Calu3 (cell line): ENCODE data around the gene UNC13B. TPM values are rescaled to one million over a fixed set of nuclear protein-coding genes. Genes with fewer than 3 reads are reported as not detected.

ENCODE experiments used
- BruUV-seq: library from RNA; stranded (reverse); fragments of 400-500 nt; replicated peaks from 2 replicates; lab custom pipeline; 2021; lab: Mats Ljungman, UMichigan
- CTCF ChIA-PET: fragments of 300-600 bp; sonication (Branson Sonifier 250); formaldehyde crosslinking; loops from one replicate; lab custom pipeline; 2022; ENCODE audit warnings: antibody characterized with exemption; lab: Charles Lee
- DNase-seq: peaks from one replicate; pipeline ENCODE4 v3.0.0; 2022
- H3K27ac Mint-ChIP-seq: one replicate; pipeline ENCODE4 v1.8.0; 2022; ENCODE audit warnings: mixed read lengths; ENCODE audit not compliant: unreplicated experiment
- H3K27me3 Mint-ChIP-seq: one replicate; pipeline ENCODE4 v1.8.0; 2022; ENCODE audit warnings: mixed read lengths; ENCODE audit not compliant: unreplicated experiment
- H3K36me3 Mint-ChIP-seq: one replicate; pipeline ENCODE4 v1.8.0; 2022; ENCODE audit warnings: mild to moderate bottlenecking, moderate library complexity, mixed read lengths; ENCODE audit not compliant: insufficient read depth, unreplicated experiment
- H3K4me1 Mint-ChIP-seq: one replicate; pipeline ENCODE4 v1.8.0; 2022; ENCODE audit warnings: mild to moderate bottlenecking, low read depth, mixed read lengths; ENCODE audit not compliant: unreplicated experiment
- H3K4me3 Mint-ChIP-seq: one replicate; pipeline ENCODE4 v1.8.0; 2022; ENCODE audit warnings: mild to moderate bottlenecking, low read depth, moderate library complexity, mixed read lengths; ENCODE audit not compliant: unreplicated experiment
- H3K9me3 Mint-ChIP-seq: one replicate; pipeline ENCODE4 v1.8.0; 2022; ENCODE audit warnings: low read depth, mixed read lengths; ENCODE audit not compliant: unreplicated experiment
- intact Hi-C: fragments of 100-400 bp; cut with micrococcal nuclease; formaldehyde crosslinking; loops from one replicate; pipeline ENCODE4 v1.10.0; 2022; ENCODE audit not compliant: unreplicated experiment
- total RNA-seq: library from RNA; stranded (reverse); gene quantifications from 2 replicates; pipeline ENCODE4 v1.2.3, GENCODE V29; 2022
- TF ChIP-seq, protein P1 (sequence below): fragments of 200-600 bp; IDR thresholded peaks from one replicate; pipeline ENCODE4 v1.8.0; 2022; ENCODE audit warnings: antibody characterized with exemption; ENCODE audit not compliant: unreplicated experiment

Gene UNC13B
- total RNA-seq, 1 experiment from 2014 or later, result 20.4 TPM

- H3K27ac Mint-ChIP-seq, result no peak overlapping the region
- H3K4me3 Mint-ChIP-seq, result no peak overlapping the region
- intact Hi-C loops, result no loop called here
- CTCF ChIA-PET, result no interaction called here
- no peaks in the 10 kb centered on the region for H3K36me3 Mint-ChIP-seq
- no peaks in the 10 kb centered on the region for H3K9me3 Mint-ChIP-seq
- H3K27me3 Mint-ChIP-seq, result no peaks in the 10 kb centered on the region
- no peaks in the 10 kb centered on the region for H3K4me1 Mint-ChIP-seq
- BruUV-seq, result no TSS peak
- TF ChIP-seq, protein P1, sequence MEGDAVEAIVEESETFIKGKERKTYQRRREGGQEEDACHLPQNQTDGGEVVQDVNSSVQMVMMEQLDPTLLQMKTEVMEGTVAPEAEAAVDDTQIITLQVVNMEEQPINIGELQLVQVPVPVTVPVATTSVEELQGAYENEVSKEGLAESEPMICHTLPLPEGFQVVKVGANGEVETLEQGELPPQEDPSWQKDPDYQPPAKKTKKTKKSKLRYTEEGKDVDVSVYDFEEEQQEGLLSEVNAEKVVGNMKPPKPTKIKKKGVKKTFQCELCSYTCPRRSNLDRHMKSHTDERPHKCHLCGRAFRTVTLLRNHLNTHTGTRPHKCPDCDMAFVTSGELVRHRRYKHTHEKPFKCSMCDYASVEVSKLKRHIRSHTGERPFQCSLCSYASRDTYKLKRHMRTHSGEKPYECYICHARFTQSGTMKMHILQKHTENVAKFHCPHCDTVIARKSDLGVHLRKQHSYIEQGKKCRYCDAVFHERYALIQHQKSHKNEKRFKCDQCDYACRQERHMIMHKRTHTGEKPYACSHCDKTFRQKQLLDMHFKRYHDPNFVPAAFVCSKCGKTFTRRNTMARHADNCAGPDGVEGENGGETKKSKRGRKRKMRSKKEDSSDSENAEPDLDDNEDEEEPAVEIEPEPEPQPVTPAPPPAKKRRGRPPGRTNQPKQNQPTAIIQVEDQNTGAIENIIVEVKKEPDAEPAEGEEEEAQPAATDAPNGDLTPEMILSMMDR, result no peak
- no peak for DNase-seq
Observed at GRCh38 chr9:35313916-35314315, 152.1 kb downstream of the UNC13B start.

DNA sequence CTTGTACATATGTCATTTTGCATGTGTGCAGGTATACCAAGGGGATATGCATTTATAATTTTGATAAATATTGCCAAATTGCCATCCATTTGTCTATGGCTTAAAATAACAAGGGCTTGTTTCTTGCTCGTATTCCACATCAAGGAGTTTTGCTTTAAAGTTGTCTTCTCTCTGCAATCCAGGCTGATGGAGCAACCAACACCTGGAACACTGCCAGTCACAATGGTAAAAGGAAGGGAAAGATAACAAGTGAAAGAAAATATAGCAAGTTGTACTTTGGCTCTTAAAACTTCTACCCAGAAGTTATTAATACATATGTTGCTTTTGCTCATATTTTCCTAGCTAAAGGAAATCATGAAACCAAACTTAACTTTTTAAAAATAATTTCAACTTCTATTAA lies 156.9 kb downstream of the UNC13B start:
- CTCF ChIA-PET, result no interaction called here
- Mint-ChIP-seq H3K9me3 (no peaks in the 10 kb centered on the region), H3K4me3 (no peak overlapping the region), H3K27ac (no peak overlapping the region), H3K36me3 (no peaks in the 10 kb centered on the region), H3K4me1 (no peaks in the 10 kb centered on the region), H3K27me3 (no peaks in the 10 kb centered on the region)
- DNase-seq, result no peak
- no TSS peak for BruUV-seq
- intact Hi-C loops, result no loop called here
- TF ChIP-seq, protein P1, result no peak

DNA sequence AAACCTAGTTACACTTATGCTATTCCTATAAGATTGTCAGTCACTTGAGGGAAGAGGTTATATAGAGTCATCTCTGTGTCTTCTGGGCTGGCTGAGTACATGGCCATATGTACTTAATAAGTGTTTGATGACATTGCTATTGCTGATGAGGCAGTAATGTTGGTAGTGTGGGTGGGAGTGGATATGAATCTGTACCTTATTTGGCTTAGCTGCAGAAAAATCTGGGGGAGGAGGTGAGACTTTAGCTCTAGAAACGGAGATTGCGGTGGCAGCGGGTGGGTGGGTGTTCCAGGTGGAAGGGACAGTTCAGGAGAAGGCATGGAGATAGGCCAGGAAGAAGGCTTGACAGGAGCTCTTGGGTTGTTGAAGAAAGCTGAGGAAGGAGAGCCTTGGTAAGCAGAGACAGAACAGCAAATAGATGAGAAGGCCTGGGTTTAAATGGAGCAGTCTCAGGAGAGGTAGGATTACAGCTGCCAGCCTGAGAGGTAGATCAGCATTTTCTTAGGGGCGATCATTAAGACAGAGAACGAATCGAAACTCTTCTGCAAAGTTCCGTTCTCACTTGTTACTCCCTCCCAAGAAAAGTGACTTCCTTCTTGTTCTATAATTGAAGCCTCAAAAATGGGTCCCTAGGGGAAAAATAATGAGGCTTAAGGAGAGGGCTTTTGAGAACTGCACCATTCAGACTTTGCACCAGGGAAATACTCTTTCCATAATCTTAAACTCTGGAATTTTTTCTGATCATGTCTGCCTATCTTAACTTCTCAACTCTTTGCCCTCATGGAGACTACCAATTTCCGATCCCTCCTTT lies 160.5 kb downstream of the UNC13B start:
- Mint-ChIP-seq H3K36me3 (no peaks in the 10 kb centered on the region), H3K27ac (no peak overlapping the region), H3K4me1 (no peaks in the 10 kb centered on the region), H3K4me3 (no peak overlapping the region), H3K9me3 (no peaks in the 10 kb centered on the region), H3K27me3 (no peaks in the 10 kb centered on the region)
- intact Hi-C loops, result no loop called here
- DNase-seq, result no peak
- TF ChIP-seq, protein P1, result no peak
- CTCF ChIA-PET, result no interaction called here
- BruUV-seq, result no TSS peak

DNA sequence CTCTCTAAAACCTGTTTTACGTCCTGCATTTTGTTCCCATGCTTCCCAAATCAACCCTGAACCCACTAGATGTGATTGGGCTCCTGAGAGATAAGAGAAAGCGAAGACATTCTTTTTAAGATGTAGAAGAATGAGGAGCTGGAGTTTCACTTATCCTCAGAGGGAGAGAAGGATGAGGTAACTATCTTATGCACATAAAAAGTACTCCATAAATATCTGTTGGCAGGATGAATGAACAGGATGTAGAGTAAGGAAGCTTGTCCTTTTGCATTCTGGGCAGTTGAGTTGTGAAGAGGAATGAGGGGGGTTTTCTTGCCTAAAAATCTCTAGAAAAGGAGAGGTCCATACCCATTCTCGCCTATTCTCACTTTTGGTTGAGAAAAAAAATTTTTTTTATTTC lies 163.2 kb downstream of the UNC13B start:
- CTCF ChIA-PET, result no interaction called here
- H3K27me3 Mint-ChIP-seq, result no peaks in the 10 kb centered on the region
- no peaks in the 10 kb centered on the region for H3K36me3 Mint-ChIP-seq
- no peaks in the 10 kb centered on the region for H3K9me3 Mint-ChIP-seq
- H3K4me1 Mint-ChIP-seq, result no peaks in the 10 kb centered on the region
- H3K27ac Mint-ChIP-seq, result no peak overlapping the region
- no peak overlapping the region for H3K4me3 Mint-ChIP-seq
- DNase-seq, result no peak
- TF ChIP-seq, protein P1, result no peak
- intact Hi-C loops, result no loop called here
- BruUV-seq, result no TSS peak
